ENCODE results near the gene PTPRQ. TPM values are rescaled to one million over a fixed set of nuclear protein-coding genes. Genes with fewer than 3 reads are reported as not detected.

PTPRQ gene
- polyA plus RNA-seq, 1 donor (not counting 4 experiments of a cell fraction or from before 2014, with no cell fraction given) = 0.01 TPM

- H4K20me1 ChIP-seq (ENCODE audit: control insufficient read depth, extremely low read depth, insufficient read depth, low read length) = no peaks in the 10 kb centered on the region
- H3K9ac ChIP-seq (ENCODE audit: control insufficient read depth, extremely low read depth, insufficient read depth, low read length) = no peak overlapping the region
- no peak overlapping the region for H3K4me3 ChIP-seq (ENCODE audit: control insufficient read depth in 2 of 3, extremely low read depth in 1 of 3, insufficient read depth in 2 of 3, low read depth in 1 of 3, low read length in 3 of 3)
- FAIRE-seq (no peak), DNase-seq (ENCODE audit: low read depth, low spot score) (no peak)
- H3K79me2 ChIP-seq (ENCODE audit: control insufficient read depth, insufficient read depth, low read length) = no peaks in the 10 kb centered on the region
- TF ChIP-seq, protein P1, sequence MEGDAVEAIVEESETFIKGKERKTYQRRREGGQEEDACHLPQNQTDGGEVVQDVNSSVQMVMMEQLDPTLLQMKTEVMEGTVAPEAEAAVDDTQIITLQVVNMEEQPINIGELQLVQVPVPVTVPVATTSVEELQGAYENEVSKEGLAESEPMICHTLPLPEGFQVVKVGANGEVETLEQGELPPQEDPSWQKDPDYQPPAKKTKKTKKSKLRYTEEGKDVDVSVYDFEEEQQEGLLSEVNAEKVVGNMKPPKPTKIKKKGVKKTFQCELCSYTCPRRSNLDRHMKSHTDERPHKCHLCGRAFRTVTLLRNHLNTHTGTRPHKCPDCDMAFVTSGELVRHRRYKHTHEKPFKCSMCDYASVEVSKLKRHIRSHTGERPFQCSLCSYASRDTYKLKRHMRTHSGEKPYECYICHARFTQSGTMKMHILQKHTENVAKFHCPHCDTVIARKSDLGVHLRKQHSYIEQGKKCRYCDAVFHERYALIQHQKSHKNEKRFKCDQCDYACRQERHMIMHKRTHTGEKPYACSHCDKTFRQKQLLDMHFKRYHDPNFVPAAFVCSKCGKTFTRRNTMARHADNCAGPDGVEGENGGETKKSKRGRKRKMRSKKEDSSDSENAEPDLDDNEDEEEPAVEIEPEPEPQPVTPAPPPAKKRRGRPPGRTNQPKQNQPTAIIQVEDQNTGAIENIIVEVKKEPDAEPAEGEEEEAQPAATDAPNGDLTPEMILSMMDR (optimal IDR thresholded peaks at IDR 0.05 in 1 of 3, IDR thresholded peaks at IDR 0.05 in 1 of 3, conservative IDR thresholded peaks at IDR 0.05 in 1 of 3; ENCODE audit: extremely low read depth in 1 of 3, insufficient read depth in 2 of 3, low read length in 3 of 3) = no peak
- no peak for TF ChIP-seq EZH2 (IDR thresholded peaks at IDR 0.05; ENCODE audit: low read length)
- dilution Hi-C loops (cut with MboI; ENCODE audit: extremely low pct_ligation_motif_present, low sequenced_read_pairs) = no loop called here
- no peak overlapping the region for H3K27ac ChIP-seq (ENCODE audit: control insufficient read depth, insufficient read depth, low read length)
- no peaks in the 10 kb centered on the region for H3K4me1 ChIP-seq (ENCODE audit: control insufficient read depth, extremely low read depth, insufficient read depth, low read length)
- no peaks in the 10 kb centered on the region for H3K9me3 ChIP-seq (ENCODE audit: control insufficient read depth, low read depth, low read length)
- no peak overlapping the region for H2AFZ ChIP-seq (ENCODE audit: control insufficient read depth, low read length)
- H3K27me3 ChIP-seq (ENCODE audit: control insufficient read depth, extremely low read depth, insufficient read depth, low read length) = peaks cover 45% of the 10 kb centered on the region
- no peaks in the 10 kb centered on the region for H3K9me1 ChIP-seq (ENCODE audit: control insufficient read depth, extremely low read depth, insufficient read depth, low read length)
- no peaks in the 10 kb centered on the region for H3K36me3 ChIP-seq (ENCODE audit: control insufficient read depth in 2 of 2, extremely low read depth in 1 of 2, insufficient read depth in 2 of 2, low read length in 2 of 2)
- H3K4me2 ChIP-seq (ENCODE audit: control insufficient read depth, extremely low read depth, insufficient read depth, low read depth, low read length) = no peak overlapping the region
These were observed 273.8 kb downstream of the PTPRQ start for GRCh38 chr12:80717856-80718255.

DNA sequence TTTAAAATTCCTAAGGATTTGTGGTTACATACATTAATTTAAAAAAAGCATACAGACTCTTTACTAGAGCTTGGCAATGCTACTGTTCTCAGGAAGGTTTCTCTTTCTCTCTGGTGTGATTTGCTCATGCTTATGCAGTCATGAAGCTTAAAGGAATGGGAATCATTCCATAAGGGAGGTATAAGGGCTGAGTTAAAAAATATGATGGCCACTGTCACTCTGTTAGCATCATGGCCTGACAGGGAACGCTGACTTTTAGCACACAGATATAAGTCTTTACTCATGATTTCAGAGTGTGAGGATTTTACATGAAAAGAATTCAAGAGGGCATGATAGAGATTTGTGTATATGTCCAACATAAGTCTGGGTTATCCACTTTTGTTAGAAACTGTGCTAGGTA, 276.5 kb downstream of the PTPRQ start:
- no peaks in the 10 kb centered on the region for H3K36me3 ChIP-seq (ENCODE audit: control insufficient read depth in 2 of 2, extremely low read depth in 1 of 2, insufficient read depth in 2 of 2, low read length in 2 of 2)
- no peak overlapping the region for H3K4me3 ChIP-seq (ENCODE audit: control insufficient read depth in 2 of 3, extremely low read depth in 1 of 3, insufficient read depth in 2 of 3, low read depth in 1 of 3, low read length in 3 of 3)
- H4K20me1 ChIP-seq (ENCODE audit: control insufficient read depth, extremely low read depth, insufficient read depth, low read length) = no peaks in the 10 kb centered on the region
- no peaks in the 10 kb centered on the region for H3K79me2 ChIP-seq (ENCODE audit: control insufficient read depth, insufficient read depth, low read length)
- H3K27me3 ChIP-seq (ENCODE audit: control insufficient read depth, extremely low read depth, insufficient read depth, low read length) = peaks cover 30% of the 10 kb centered on the region
- no peak overlapping the region for H3K9ac ChIP-seq (ENCODE audit: control insufficient read depth, extremely low read depth, insufficient read depth, low read length)
- DNase-seq (ENCODE audit: low read depth, low spot score) (no peak), FAIRE-seq (no peak)
- H2AFZ ChIP-seq (ENCODE audit: control insufficient read depth, low read length) = no peak overlapping the region
- H3K9me1 ChIP-seq (ENCODE audit: control insufficient read depth, extremely low read depth, insufficient read depth, low read length) = no peaks in the 10 kb centered on the region
- dilution Hi-C loops (cut with MboI; ENCODE audit: extremely low pct_ligation_motif_present, low sequenced_read_pairs) = no loop called here
- no peaks in the 10 kb centered on the region for H3K9me3 ChIP-seq (ENCODE audit: control insufficient read depth, low read depth, low read length)
- TF ChIP-seq EZH2 (IDR thresholded peaks at IDR 0.05; ENCODE audit: low read length) = no peak
- TF ChIP-seq, protein P1 (optimal IDR thresholded peaks at IDR 0.05 in 1 of 3, IDR thresholded peaks at IDR 0.05 in 1 of 3, conservative IDR thresholded peaks at IDR 0.05 in 1 of 3; ENCODE audit: extremely low read depth in 1 of 3, insufficient read depth in 2 of 3, low read length in 3 of 3) = no peak
- no peak overlapping the region for H3K27ac ChIP-seq (ENCODE audit: control insufficient read depth, insufficient read depth, low read length)
- no peak overlapping the region for H3K4me2 ChIP-seq (ENCODE audit: control insufficient read depth, extremely low read depth, insufficient read depth, low read depth, low read length)
- no peaks in the 10 kb centered on the region for H3K4me1 ChIP-seq (ENCODE audit: control insufficient read depth, extremely low read depth, insufficient read depth, low read length)

Measured in keratinocyte (primary cell).